ENCODE measurements around the gene TLCD5.
A peak's percentile ranks its signal among the peaks of the same experiment; 100 is the strongest.

The TLCD5 gene

GRCh38 chr11:120338107-120338933 lies 13.2 kb downstream of the TLCD5 start:
- no peak for DNase-seq

- no peak for DNase-seq
These were observed 14.3 kb downstream of the TLCD5 start for GRCh38 chr11:120339394-120339890.

- no peak for DNase-seq
These were observed 15.4 kb downstream of the TLCD5 start for GRCh38 chr11:120340529-120340928.

- no peak for DNase-seq
These were observed 17.1 kb downstream of the TLCD5 start for GRCh38 chr11:120342226-120342625.

GRCh38 chr11:120342678-120343077 lies 17.6 kb downstream of the TLCD5 start:
- no peak for DNase-seq

GRCh38 chr11:120343429-120343828 lies 18.3 kb downstream of the TLCD5 start:
- DNase-seq = no peak

GRCh38 chr11:120344302-120345004 lies 19.4 kb downstream of the TLCD5 start:
- no peak for DNase-seq

GRCh38 chr11:120346233-120346632 lies 21.1 kb downstream of the TLCD5 start:
- DNase-seq = peak; percentile 5

- no peak for DNase-seq
These were observed 25.5 kb downstream of the TLCD5 start for GRCh38 chr11:120350637-120351036.

- no peak for DNase-seq
These were observed 27.3 kb downstream of the TLCD5 start for GRCh38 chr11:120352405-120352804.

- no peak for DNase-seq
These were observed 29.0 kb downstream of the TLCD5 start for GRCh38 chr11:120354068-120354467.

- no peak for DNase-seq
These were observed 29.7 kb downstream of the TLCD5 start for GRCh38 chr11:120354779-120355178.

- no peak for DNase-seq
These were observed 32.5 kb downstream of the TLCD5 start for GRCh38 chr11:120357620-120358019.

GRCh38 chr11:120358729-120359128 lies 33.6 kb downstream of the TLCD5 start:
- no peak for DNase-seq

- no peak for DNase-seq
These were observed 38.3 kb downstream of the TLCD5 start for GRCh38 chr11:120363436-120363835.

GRCh38 chr11:120365512-120365911 lies 40.4 kb downstream of the TLCD5 start:
- peak; percentile 1 for DNase-seq

GRCh38 chr11:120372296-120372695 lies 47.2 kb downstream of the TLCD5 start:
- DNase-seq = no peak

- DNase-seq = no peak
These were observed 50.0 kb downstream of the TLCD5 start for GRCh38 chr11:120375076-120375475.

GRCh38 chr11:120376547-120377182 lies 51.6 kb downstream of the TLCD5 start:
- DNase-seq = no peak

- no peak for DNase-seq
These were observed 53.4 kb downstream of the TLCD5 start for GRCh38 chr11:120378474-120378873.

GRCh38 chr11:120381401-120381800 lies 56.3 kb downstream of the TLCD5 start:
- no peak for DNase-seq

All from NCI-H2171 treated with DMSO at 0.1 percent for 48 hours (cell line).